ENCODE measurements around the gene BCL11A. TPM values are rescaled to one million over a fixed set of nuclear protein-coding genes. Genes with fewer than 3 reads are reported as not detected.

BCL11A gene
- total RNA-seq, 2 experiments from 2014 or later: 0.57 to 0.98 TPM

DNA sequence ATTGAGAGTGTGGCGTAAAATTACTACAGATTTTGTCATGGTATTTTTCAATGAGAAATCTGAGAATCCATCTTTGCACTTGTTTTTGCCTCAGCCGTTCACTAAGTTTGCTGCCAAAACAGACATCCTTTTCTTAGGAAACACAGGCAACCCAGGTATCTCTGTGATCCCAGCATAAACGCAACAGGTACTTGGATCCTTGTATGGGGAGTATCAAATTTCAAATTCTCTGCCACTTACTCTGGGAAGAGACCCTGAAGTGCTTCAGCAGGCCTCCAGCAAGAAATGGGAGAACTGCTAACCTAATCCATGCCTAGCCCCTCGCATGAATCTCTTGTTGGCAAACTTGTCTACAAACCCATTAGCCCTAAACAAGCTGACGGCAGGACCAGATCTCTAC, 83.1 kb downstream of the BCL11A start:
- Mint-ChIP-seq H3K4me1 (no peaks in the 10 kb centered on the region), H3K4me3 (no peak overlapping the region), H3K27ac (no peak overlapping the region), H3K27me3 (peaks cover 1% of the 10 kb centered on the region), H3K9me3 (ENCODE audit: low read depth) (no peaks in the 10 kb centered on the region), H3K36me3 (ENCODE audit: low read depth) (no peaks in the 10 kb centered on the region)
- intact Hi-C loops (cut with DNase I, micrococcal nuclease): no loop called here
- ChIA-PET POLR2A (no interaction called here), CTCF (no interaction called here)
- no peak for DNase-seq
- ATAC-seq: no peak

DNA sequence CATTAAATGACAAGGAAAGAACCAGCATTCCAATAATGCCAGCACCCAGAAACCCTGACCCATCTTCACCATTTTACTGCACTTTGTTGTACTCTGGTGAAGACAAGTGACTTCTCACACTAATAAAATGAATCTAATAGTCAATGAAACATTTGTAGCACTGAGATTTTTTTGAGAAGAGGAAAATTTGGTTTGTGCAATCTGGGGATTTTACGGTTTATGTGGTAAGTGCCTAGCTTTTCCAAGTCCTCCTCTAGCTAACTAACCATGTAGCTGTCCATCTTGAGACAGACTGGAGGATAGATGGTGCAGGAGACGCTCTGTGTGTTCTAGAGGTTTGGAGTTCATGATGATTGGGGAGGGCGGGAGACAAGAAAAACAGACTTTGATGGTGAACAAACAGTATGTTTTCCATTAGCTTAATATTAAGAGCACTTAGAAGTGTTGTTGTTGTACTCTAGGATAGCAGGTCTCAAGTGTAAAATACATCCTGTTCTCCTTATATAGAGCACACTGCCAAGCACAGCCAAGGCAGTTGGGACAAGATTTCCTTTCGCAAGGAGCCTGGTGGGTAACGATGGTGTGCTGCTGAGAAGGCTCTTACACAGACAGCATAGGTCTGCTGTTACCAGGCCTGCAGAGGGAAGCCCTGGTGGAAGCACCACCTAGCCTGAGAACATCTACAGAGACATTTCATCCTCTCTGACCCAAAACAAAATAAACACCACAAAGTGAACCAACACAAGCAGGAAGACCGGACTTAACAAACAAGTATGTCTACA, 83.7 kb downstream of the BCL11A start:
- intact Hi-C loops (cut with DNase I, micrococcal nuclease): no loop called here
- Mint-ChIP-seq H3K27me3 (no peaks in the 10 kb centered on the region), H3K36me3 (ENCODE audit: low read depth) (no peaks in the 10 kb centered on the region), H3K4me1 (no peaks in the 10 kb centered on the region), H3K4me3 (no peak overlapping the region), H3K27ac (no peak overlapping the region), H3K9me3 (ENCODE audit: low read depth) (no peaks in the 10 kb centered on the region)
- ATAC-seq: no peak
- DNase-seq: no peak
- POLR2A ChIA-PET: no interaction called here
- CTCF ChIA-PET: interaction anchor here (0.5 to 0.6 kb wide), 2 partner anchors 80 to 84 kb away, joined by 3 read pairs; no protein-coding TSS in a partner anchor

- H3K9me3 Mint-ChIP-seq (ENCODE audit: low read depth): no peaks in the 10 kb centered on the region
- CTCF ChIA-PET: no interaction called here
- no peaks in the 10 kb centered on the region for H3K36me3 Mint-ChIP-seq (ENCODE audit: low read depth)
- POLR2A ChIA-PET: no interaction called here
- no peak overlapping the region for H3K27ac Mint-ChIP-seq
- no peaks in the 10 kb centered on the region for H3K27me3 Mint-ChIP-seq
- H3K4me3 Mint-ChIP-seq: no peak overlapping the region
- H3K4me1 Mint-ChIP-seq: no peaks in the 10 kb centered on the region
- DNase-seq (no peak), ATAC-seq (no peak)
- intact Hi-C loops (cut with DNase I, micrococcal nuclease): no loop called here
Measured at GRCh38 chr2:60468382-60469085, 84.9 kb downstream of the BCL11A start.

DNA sequence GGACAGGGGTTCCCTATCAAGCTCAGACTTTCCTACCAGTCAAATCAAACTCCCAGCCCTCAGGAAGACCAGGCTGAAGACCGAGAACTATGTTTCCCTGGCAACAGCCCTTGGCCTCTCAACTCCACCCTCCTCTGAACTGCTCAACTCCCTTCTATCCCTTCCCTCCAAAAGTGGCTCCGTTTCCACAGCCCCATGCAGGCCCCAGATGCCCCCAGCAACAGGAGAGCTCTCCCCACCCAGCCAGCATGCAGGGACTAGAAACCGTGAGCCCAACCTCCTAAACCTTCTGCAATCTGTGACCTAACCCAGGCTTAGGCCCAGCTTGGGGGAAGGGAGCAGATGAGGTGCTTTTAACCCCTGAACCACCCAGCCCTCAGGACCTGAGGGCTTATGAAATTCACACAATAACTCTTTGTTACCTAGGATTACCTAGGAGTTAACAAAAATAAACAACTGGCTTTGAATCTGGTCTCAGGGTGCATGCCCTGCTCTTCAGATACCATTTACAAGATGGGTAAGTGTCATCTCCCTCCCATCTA, 87.2 kb downstream of the BCL11A start:
- ATAC-seq (no peak), DNase-seq (no peak)
- Mint-ChIP-seq H3K27ac (no peak overlapping the region), H3K4me1 (no peaks in the 10 kb centered on the region), H3K9me3 (ENCODE audit: low read depth) (no peaks in the 10 kb centered on the region), H3K36me3 (ENCODE audit: low read depth) (no peaks in the 10 kb centered on the region), H3K4me3 (no peak overlapping the region), H3K27me3 (no peaks in the 10 kb centered on the region)
- intact Hi-C loops (cut with DNase I, micrococcal nuclease): no loop called here
- POLR2A ChIA-PET: no interaction called here
- CTCF ChIA-PET: no interaction called here

GRCh38 chr2:60465736-60466135, 87.7 kb downstream of the BCL11A start:
- ATAC-seq (no peak), DNase-seq (no peak)
- no peak overlapping the region for H3K27ac Mint-ChIP-seq
- intact Hi-C loops (cut with DNase I, micrococcal nuclease): no loop called here
- H3K36me3 Mint-ChIP-seq (ENCODE audit: low read depth): no peaks in the 10 kb centered on the region
- CTCF ChIA-PET: interaction anchor here (0.7 kb wide), 1 partner anchor 119 kb away, joined by 3 read pairs; no protein-coding TSS in a partner anchor
- POLR2A ChIA-PET: no interaction called here
- no peak overlapping the region for H3K4me3 Mint-ChIP-seq
- H3K27me3 Mint-ChIP-seq: no peaks in the 10 kb centered on the region
- no peaks in the 10 kb centered on the region for H3K9me3 Mint-ChIP-seq (ENCODE audit: low read depth)
- no peaks in the 10 kb centered on the region for H3K4me1 Mint-ChIP-seq

- no peak overlapping the region for H3K27ac Mint-ChIP-seq
- H3K9me3 Mint-ChIP-seq (ENCODE audit: low read depth): no peaks in the 10 kb centered on the region
- H3K27me3 Mint-ChIP-seq: no peaks in the 10 kb centered on the region
- no peaks in the 10 kb centered on the region for H3K4me1 Mint-ChIP-seq
- CTCF ChIA-PET: no interaction called here
- DNase-seq (no peak), ATAC-seq (no peak)
- H3K36me3 Mint-ChIP-seq (ENCODE audit: low read depth): no peaks in the 10 kb centered on the region
- intact Hi-C loops (cut with DNase I, micrococcal nuclease): no loop called here
- no peak overlapping the region for H3K4me3 Mint-ChIP-seq
- POLR2A ChIA-PET: no interaction called here
Measured at GRCh38 chr2:60463249-60463648, 90.2 kb downstream of the BCL11A start.

- Mint-ChIP-seq H3K9me3 (ENCODE audit: low read depth) (no peaks in the 10 kb centered on the region), H3K27ac (no peak overlapping the region), H3K4me3 (no peak overlapping the region), H3K27me3 (no peaks in the 10 kb centered on the region), H3K36me3 (ENCODE audit: low read depth) (no peaks in the 10 kb centered on the region), H3K4me1 (no peaks in the 10 kb centered on the region)
- CTCF ChIA-PET: no interaction called here
- no peak for ATAC-seq
- no peak for DNase-seq
- POLR2A ChIA-PET: no interaction called here
- intact Hi-C loops (cut with DNase I, micrococcal nuclease): no loop called here
Measured at GRCh38 chr2:60461421-60462108, 91.9 kb downstream of the BCL11A start.

- DNase-seq (no peak), ATAC-seq (no peak)
- intact Hi-C loops (cut with DNase I, micrococcal nuclease): no loop called here
- Mint-ChIP-seq H3K36me3 (ENCODE audit: low read depth) (no peaks in the 10 kb centered on the region), H3K4me3 (no peak overlapping the region), H3K4me1 (no peaks in the 10 kb centered on the region), H3K27me3 (no peaks in the 10 kb centered on the region), H3K9me3 (ENCODE audit: low read depth) (no peaks in the 10 kb centered on the region), H3K27ac (no peak overlapping the region)
- ChIA-PET POLR2A (no interaction called here), CTCF (interaction anchor here (0.6 kb wide), 1 partner anchor 690 kb away, joined by 3 read pairs; no protein-coding TSS in a partner anchor)
Measured at GRCh38 chr2:60460577-60461420, 92.7 kb downstream of the BCL11A start.

- intact Hi-C loops (cut with DNase I, micrococcal nuclease): no loop called here
- Mint-ChIP-seq H3K4me3 (no peak overlapping the region), H3K36me3 (ENCODE audit: low read depth) (no peaks in the 10 kb centered on the region), H3K27me3 (no peaks in the 10 kb centered on the region), H3K9me3 (ENCODE audit: low read depth) (no peaks in the 10 kb centered on the region), H3K4me1 (no peaks in the 10 kb centered on the region), H3K27ac (no peak overlapping the region)
- DNase-seq (no peak), ATAC-seq (no peak)
- ChIA-PET CTCF (interaction anchor here (1.4 kb wide), 1 partner anchor 20 kb away, joined by 5 read pairs; no protein-coding TSS in a partner anchor), POLR2A (no interaction called here)
Measured at GRCh38 chr2:60459851-60460250, 93.6 kb downstream of the BCL11A start.

DNA sequence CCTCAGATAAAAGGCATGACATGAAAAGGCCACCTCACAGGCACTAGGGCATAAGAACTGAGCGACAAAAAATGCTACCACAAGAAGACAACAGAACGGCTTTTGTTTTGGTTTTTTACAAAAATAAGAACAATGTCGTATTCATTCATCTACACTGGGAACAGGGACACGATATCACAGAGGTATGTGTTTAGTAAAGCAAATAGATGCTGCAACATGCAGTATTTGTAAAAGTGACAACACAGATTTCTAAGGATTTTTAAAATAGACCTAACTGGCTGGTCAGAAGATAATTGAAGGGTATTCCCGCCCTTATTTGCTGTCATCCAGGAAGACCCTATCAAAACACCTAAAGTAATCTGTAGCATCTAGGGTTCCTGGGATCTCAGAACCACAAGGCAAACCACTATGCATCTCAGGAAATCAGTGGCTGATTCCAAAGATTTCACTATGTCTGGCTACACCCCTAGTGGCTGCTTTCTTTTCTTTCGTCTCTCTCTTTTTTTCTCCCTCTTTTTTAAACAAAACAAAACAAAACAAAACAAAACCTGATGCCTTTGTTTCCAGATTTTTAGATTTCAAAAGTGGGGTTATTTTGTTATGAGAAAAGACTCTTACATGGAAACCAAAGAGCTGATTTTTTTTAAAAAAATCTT, 97.2 kb downstream of the BCL11A start:
- Mint-ChIP-seq H3K27me3 (no peaks in the 10 kb centered on the region), H3K4me3 (no peak overlapping the region), H3K27ac (no peak overlapping the region), H3K36me3 (ENCODE audit: low read depth) (no peaks in the 10 kb centered on the region), H3K9me3 (ENCODE audit: low read depth) (no peaks in the 10 kb centered on the region), H3K4me1 (no peaks in the 10 kb centered on the region)
- ChIA-PET POLR2A (no interaction called here), CTCF (interaction anchor here (0.6 to 0.7 kb wide), 2 partner anchors 31 to 125 kb away, joined by 3 to 4 read pairs; no protein-coding TSS in a partner anchor)
- intact Hi-C loops (cut with DNase I, micrococcal nuclease): no loop called here
- DNase-seq (no peak), ATAC-seq (no peak)

Data from activated CD4-positive, alpha-beta T cell treated with anti-CD3 and anti-CD28 coated beads for 36 hours (primary cell).